22Rv1 (cell line): ENCODE measurements around the gene SOD3.

ENCODE experiments used
- CTCF ChIP-seq: fragments of 450-650 bp; IDR thresholded peaks from 2 replicates; pipeline ENCODE4 v1.5.1; 2017; ENCODE audit warnings: mild to moderate bottlenecking
- ZFX ChIP-seq: fragments of 450-650 bp; IDR thresholded peaks from 2 replicates; pipeline ENCODE4 v1.6.1; 2017; ENCODE audit warnings: antibody characterized with exemption, borderline replicate concordance

GRCh38 chr4:24824720-24825119 lies 29.3 kb downstream of the SOD3 start:
- no peak for TF ChIP-seq CTCF
- TF ChIP-seq ZFX = no peak
